HFF-Myc (cell line): ENCODE measurements around the gene LHPP.
"Not testable (repeated sequence)": the region's sequence is repeated elsewhere in the genome, so short reads cannot be mapped to it uniquely, and the experiment has no call there.

Experiments used
- DNase-seq: peaks from one replicate; pipeline ENCODE4 v3.0.0-alpha.2; 2011; ENCODE audit warnings: low read depth; ENCODE audit errors: extremely low read depth
- H3K4me3 ChIP-seq: replicated peaks from 2 replicates; pipeline ENCODE4 v1.5.1; 2011; ENCODE audit warnings: low read depth, mild to moderate bottlenecking, control low read depth, low read length
- CTCF ChIP-seq: IDR thresholded peaks from 2 replicates; pipeline ENCODE4 v1.5.1; 2012; ENCODE audit warnings: mild to moderate bottlenecking, low read depth, low read length, control low read depth; ENCODE audit errors: missing control alignments

Gene LHPP

GRCh38 chr10:124606822-124607221 lies 145.2 kb downstream of the LHPP start:
- H3K4me3 ChIP-seq = no peak overlapping the region
- no peak for DNase-seq
- TF ChIP-seq CTCF = no peak

GRCh38 chr10:124607693-124608092 lies 146.1 kb downstream of the LHPP start:
- no peak for DNase-seq
- no peak overlapping the region for H3K4me3 ChIP-seq
- TF ChIP-seq CTCF = no peak

GRCh38 chr10:124608093-124608721 lies 146.6 kb downstream of the LHPP start:
- H3K4me3 ChIP-seq = no peak overlapping the region
- DNase-seq = no peak
- no peak for TF ChIP-seq CTCF

GRCh38 chr10:124609698-124610097 lies 148.1 kb downstream of the LHPP start:
- no peak for DNase-seq
- TF ChIP-seq CTCF = no peak
- no peak overlapping the region for H3K4me3 ChIP-seq

- H3K4me3 ChIP-seq, DNase-seq: not testable (repeated sequence)
These were observed 148.6 kb downstream of the LHPP start for GRCh38 chr10:124610186-124610585.

GRCh38 chr10:124610851-124611250 lies 149.2 kb downstream of the LHPP start:
- not testable (repeated sequence) for H3K4me3 ChIP-seq, DNase-seq

GRCh38 chr10:124611738-124612137 lies 150.1 kb downstream of the LHPP start:
- no peak overlapping the region for H3K4me3 ChIP-seq
- DNase-seq = no peak
- TF ChIP-seq CTCF = no peak

- DNase-seq = no peak
- no peak overlapping the region for H3K4me3 ChIP-seq
- no peak for TF ChIP-seq CTCF
These were observed 151.2 kb downstream of the LHPP start for GRCh38 chr10:124612611-124613498.
